NB4 (cell line): ENCODE data around the gene TRMT2A.

ENCODE experiments used
- POLR2A ChIP-seq: IDR thresholded peaks from 2 replicates; pipeline ENCODE4 v1.6.1; 2011; ENCODE audit warnings: mild to moderate bottlenecking; ENCODE audit not compliant: insufficient read length; ENCODE audit errors: extremely low read depth
- TF ChIP-seq, protein P1 (sequence below): IDR thresholded peaks from one replicate; pipeline ENCODE4 v1.5.1; 2012; ENCODE audit warnings: low read depth, low read length

DNA sequence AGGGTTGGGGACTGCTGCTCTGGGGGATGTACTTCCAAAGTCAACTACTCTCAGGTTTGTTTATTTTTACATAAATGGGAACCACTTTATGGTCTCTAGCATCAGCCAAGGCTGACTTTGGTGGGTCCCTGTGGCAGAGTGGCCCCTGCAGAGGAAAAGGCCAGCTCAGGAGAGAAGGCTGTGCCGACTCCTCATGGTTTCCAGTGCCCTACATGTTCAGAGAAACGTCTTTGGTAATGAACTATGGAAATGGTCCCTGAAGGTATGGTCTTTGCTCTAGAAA is 11.5 kb upstream of the TRMT2A start:
- no peak for TF ChIP-seq POLR2A
- TF ChIP-seq, protein P1, sequence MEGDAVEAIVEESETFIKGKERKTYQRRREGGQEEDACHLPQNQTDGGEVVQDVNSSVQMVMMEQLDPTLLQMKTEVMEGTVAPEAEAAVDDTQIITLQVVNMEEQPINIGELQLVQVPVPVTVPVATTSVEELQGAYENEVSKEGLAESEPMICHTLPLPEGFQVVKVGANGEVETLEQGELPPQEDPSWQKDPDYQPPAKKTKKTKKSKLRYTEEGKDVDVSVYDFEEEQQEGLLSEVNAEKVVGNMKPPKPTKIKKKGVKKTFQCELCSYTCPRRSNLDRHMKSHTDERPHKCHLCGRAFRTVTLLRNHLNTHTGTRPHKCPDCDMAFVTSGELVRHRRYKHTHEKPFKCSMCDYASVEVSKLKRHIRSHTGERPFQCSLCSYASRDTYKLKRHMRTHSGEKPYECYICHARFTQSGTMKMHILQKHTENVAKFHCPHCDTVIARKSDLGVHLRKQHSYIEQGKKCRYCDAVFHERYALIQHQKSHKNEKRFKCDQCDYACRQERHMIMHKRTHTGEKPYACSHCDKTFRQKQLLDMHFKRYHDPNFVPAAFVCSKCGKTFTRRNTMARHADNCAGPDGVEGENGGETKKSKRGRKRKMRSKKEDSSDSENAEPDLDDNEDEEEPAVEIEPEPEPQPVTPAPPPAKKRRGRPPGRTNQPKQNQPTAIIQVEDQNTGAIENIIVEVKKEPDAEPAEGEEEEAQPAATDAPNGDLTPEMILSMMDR: no peak
